ENCODE data around the gene NTM.

Gene NTM

DNA sequence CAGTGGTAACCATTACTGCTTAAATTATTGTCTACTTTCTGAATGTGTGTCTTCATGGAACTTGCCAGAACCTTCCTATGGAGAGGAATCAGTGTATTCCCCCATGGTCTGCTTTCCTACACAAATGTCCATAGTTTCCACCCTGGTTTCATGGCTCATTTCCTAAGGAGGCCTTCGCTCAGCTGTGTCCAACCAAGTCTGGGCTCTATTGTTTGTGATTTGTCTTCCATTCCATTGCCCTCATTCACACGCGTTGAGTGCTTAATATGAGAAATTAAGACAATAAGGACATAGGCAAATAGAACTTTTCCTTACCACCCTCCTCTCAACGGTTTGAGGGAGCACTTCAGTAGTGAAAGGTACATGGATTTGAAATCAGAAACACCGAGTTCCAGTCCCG lies 510.6 kb downstream of the NTM start:
- DNase-seq: no peak

DNA sequence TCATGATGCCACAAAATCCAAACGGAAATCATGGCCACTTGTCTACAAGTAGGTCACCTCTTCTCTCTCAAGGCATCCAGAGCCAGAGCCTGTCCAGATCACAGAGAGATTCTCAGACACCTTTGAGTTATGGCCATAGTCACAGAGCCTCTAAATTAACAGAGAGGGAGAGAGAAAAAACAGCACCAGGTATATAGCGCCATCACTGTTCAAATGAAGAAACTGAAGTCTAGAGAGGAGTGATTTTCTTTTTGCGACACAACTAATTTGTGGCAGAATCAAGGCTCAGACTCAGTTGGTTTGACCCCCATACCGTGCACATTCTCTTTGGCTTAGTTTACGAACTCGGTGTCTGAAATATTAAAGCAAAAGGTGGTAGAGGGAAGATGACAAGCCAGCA lies 512.9 kb downstream of the NTM start:
- no peak for DNase-seq

DNA sequence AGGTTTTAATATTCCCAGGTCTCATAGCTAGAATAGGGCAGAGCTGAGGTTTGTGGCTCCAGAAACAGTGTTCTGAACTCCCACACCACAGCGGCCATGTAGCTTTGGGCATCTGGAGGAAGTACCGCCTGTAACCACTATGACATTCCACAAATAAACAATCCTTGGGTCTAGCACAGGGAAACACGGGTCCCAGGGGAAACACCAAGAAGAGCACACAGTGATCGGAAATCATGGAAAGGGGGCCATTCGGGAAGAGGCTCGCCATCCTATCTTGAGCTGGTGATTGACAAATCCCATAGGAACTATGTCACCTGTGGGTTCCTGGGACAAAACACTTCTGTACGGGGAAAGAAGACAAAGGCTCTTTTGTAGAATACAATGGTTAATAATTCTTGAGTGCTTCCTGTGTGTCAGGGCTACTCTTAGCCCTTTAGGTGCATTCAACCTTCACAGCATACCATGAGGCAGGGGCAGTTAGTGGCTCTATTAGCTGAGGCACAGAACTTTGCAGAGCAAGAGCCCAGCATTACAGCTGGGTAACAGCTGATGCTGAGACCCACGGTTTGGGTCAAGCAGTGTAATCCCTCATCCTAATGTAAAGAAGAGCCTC lies 514.2 kb downstream of the NTM start:
- DNase-seq: no peak

DNA sequence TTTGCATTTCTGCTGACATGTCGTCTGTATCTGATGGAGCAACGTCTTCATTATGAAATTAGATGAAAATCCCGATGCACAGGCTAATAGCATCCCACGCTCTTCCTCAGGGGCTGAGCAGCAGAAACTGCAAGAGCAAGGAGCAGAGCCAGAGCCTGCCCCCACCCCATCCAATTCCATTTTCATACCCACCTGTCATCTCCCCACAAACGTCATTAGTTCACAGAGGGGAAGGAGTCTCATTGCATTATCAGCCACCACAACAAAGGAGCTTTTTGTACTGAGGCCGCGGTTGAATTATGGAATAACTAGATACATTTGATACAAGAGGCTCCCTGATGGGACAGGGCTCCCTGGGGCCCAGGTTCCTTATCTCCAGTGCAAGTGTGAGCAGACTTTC lies 515.0 kb downstream of the NTM start:
- DNase-seq: no peak

DNA sequence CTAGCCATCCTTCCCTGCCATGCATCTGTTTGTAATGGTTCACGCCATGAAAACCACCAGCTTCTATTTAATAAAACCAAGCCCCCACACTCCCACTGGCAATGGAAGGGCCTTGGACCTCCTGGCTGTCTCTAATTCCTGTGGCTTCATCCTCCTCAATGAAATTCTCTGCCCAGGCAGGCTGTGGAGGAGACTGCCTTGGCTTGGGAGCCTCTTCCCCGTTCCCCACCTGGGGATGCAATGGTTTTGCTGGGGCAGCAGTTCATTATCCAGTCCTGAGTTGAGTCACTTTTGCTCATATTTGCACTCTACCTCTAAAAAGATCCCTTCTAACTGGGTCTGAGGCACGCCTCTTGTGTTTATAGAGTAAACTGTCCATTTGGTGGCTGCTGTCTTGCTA lies 515.8 kb downstream of the NTM start:
- DNase-seq: no peak

DNA sequence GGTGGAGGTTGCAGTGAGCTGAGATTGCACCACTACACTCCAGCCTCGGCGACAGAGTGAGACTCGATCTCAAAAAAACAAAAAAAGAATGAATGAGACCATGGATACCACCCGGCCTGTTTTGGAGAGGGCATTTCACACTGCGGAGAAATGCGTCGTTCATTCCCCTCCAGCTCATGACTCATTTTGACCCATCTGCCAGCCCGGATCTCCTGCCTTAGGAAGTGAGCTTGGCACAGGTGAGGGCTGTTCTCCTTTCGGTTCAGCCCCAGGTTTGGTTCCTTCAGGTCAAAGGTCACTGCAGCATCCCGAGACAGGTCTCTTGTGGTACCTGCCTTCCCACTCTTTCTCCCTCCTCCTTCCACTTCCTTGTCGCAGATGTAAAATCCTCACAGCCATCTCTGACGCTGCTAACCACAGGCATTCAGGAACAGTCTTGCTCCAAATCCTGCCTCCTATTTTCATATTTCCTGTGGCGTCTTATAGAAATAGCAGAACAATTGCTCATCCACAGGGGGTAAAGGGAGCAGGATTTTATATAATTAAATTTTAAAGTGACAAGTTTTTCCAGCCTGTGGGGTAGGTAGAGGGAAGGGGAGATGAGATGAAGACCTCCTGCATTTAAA lies 517.9 kb downstream of the NTM start:
- no peak for DNase-seq

DNA sequence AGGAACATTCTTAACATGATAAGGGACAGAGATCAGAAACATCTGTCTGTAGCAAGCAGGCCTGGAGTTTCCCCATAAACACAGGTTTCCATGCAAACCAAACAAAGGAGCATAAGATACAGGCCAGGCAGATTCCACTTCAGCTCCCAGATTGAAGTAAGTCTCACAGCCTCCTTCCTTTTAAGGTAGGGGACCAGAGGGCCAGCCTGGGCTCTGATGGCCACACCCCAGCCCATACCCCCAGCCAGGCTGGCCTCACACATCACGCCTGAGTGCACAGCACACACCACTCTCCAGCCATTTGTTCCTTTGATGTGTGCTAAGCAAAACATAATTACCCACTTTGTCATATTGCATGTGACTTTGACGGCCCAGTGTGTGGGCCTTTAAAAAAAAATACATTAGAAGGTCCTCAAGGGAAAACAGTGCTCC lies 518.7 kb downstream of the NTM start:
- DNase-seq: no peak

DNA sequence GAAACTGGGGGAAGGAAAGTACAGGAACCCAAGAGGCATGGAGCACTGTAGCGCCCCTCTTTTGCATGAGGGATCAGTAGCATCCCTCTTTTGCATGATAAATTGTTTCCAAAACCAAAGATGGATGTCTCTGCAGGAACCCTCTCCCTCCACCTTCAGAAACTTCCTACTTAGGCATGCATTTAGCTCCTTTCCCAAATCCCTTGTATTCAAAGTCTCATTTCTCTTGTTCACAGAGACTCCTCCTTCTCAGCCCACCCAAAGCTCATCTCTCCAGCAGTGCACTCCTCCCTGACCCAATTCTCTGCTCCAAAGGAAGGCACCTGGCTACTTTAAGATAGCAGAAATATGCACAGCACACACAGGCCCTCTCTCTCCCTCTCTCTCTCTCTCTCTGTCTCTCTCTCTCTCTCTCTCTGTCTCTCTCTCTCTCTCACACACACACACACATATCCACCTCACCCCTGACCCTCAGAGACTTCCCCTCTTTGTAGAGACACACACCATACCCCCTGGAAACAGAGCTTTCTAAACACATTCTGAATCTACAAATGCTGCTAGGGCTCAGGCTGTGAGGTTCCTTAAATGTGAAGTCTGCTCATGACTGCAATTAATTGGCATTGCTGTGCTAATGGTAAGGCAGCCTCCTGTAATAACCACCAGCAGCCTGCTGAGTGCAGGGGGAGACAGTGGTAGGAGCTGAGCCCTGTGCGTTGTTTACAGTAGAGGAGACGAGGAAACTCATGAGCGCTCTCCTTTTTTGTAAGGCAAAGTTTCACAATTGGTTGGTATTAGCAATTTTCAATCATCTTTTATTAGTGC lies 519.6 kb downstream of the NTM start:
- DNase-seq: no peak

DNA sequence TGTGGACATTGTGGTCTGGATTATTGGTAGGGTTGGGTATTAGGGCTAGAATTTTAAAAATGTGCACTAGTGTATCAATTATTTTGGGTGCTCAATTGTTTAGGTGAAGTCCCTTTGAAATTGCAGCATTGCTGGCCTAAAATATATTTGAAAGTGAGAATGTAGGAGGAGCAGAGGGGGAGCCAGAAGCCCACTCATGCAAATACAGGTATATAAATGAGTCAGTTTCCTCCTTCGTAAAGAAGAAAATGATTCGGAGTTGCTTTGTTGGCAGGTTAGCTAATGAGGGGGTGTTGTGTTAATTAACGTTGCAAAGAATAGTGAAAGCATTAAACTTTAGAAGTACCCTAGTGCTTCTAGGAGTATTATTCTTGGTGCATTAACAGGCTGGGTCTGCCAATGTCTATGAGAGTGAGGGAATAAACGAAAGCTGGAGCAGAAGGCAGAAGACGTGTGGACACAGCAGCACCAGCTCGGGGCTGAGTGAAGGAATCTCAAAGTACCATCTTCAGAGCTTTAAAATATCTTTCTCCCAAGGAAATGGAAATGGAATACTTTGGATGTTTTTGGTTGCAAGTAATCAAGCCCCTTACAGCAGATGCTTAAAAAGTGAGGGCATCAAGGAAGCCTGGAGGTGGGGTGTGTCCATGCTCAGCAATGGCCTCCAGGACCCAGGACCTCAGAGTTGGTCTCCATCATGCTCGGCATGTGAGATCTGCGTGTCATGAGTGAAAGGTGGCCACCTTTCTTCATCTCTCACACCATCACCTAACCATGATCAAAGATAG lies 522.9 kb downstream of the NTM start:
- DNase-seq: no peak

DNA sequence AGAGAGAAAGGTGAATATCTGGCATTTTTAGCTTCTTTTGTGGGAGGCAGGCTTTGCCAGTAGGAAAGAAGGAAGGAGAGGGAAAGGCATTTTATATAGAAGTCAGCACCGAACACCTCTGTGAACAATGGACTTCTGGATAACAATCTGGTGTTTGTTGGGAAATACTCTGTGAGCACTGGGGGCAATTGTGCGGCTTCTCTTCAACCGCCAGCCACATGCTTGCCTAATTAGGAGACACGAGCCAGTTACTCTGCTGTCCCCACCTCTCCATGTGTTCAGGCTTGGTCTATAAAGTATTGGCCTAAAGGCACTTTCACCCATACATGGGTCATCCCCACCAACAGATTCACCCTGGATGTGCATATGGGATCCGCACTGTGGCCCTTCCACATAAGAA lies 523.6 kb downstream of the NTM start:
- DNase-seq: no peak

DNA sequence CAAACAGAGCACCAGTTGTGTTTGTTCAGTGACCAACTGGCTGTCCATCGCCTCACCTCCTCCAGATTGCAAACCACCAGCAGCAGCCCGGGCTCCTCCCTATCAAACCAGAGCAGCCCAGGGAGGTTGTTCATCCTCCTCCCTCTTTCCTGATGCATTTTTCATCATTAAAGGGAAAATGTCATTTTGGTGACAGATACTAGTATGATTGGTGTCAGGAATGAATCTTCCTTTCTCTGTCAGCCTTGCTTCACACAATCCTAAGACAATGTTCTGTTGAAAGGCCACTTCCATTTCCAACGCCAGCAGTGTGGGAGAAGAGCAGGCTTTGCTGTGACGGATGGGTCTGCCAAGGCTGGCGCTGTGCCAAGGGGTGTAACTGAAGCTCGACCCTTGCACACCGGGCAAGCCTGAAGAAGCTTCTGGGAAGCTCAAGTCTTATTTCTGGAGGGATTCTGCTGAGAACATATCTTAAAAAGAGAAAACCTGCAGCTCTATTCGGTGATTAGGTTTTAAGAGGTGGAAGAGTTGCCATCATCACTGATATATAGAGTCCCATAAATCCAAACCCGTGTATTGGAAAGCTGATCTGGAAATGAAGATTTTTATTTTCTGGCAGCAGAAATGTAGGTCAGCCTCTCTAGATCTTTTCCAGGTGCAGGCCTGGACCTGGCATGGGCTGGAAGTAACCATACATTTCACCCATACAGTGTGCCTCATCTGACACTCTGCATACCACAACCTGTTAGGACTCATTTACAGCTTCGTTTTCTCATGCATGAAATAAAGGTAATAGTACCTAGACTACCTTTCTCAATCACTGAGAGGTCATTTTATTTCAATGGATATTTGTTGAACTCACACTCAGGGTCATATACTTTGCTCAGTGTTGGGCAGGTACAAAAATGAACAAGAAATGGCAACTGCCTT lies 524.5 kb downstream of the NTM start:
- no peak for DNase-seq

DNA sequence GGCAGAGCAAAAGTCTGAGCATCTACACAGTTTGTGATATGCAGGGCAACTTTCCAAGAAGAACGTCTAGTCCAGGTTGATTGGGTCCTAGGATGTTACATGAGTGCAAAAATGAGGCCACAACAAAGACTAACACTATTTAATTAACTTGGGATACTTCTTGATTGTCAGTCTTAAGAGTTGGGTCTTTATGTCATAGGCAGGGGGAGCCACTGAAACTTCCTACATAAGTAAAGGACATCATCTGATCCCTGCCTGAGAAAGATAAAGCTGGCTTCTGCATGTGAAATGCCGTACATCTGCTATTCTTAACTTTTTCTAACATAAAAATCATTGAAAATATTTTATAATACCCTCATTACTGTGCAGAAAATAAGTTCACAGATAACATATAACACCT lies 525.5 kb downstream of the NTM start:
- no peak for DNase-seq

DNA sequence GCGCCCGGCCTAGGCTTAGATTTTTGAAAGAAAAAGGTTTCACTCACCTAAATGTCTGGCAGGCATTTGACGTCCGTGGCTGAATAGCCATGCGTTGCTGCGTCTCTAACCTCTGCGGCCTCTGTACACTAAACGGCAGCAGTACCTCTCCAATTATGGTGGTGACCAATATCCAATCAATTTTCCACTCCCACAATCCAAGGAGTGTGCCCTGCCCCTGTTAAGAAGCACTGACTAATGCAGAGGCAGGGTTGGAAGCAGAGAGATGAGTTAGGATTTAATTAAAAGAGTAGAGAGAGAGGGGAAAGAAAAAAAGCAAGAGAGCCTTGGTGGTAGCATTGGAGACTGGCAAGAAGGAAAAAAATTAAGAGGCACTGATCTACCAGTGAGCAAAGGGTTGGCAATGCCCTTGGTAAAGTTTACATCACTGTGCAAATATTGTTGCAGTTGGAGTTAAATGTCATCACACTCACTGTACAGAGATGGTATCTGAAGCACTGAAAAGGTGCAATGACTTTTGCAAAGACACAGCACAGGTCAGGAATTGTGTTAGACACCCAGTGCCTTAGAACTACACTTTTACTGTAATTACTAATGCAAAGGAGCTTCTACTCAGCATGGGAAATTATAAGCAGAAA lies 526.7 kb downstream of the NTM start:
- DNase-seq: no peak

DNA sequence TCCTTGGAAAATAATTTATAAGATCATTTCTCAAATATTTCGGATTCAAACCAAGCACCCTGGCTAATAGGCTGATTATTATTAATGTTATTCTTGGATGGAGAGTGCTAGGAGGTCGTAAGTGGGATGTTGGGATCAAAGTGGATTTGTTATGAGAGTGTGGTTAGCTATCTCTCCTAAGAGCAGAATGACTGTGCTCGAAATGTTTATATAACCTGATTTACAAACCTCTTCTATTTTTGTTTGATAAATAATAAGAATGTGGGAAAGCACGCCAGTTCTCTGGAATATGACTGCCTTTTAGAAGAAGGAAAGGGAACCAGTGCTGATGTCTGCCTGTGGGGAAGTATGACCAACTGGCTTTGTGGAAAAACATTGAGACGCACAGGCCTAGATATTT lies 527.5 kb downstream of the NTM start:
- no peak for DNase-seq

DNA sequence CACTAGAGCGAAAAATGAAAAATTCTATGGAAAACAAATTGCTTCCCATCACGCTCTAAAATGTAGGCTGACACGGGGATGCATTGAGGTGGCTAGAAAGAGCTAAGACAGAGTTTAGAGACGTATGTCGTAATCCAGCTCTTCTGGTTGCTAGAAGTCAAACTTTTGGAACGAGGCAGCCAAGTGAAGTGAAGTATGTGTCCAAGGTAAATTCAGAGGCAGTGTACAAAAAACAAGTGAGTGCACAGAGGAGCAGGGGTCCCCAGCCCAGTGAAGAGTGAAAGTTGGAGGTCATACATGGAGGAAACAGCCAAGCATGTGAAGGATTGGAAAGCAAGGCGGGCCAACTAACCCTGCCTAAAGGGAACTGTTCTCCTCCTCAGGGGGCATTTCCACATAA lies 528.5 kb downstream of the NTM start:
- DNase-seq: no peak

DNA sequence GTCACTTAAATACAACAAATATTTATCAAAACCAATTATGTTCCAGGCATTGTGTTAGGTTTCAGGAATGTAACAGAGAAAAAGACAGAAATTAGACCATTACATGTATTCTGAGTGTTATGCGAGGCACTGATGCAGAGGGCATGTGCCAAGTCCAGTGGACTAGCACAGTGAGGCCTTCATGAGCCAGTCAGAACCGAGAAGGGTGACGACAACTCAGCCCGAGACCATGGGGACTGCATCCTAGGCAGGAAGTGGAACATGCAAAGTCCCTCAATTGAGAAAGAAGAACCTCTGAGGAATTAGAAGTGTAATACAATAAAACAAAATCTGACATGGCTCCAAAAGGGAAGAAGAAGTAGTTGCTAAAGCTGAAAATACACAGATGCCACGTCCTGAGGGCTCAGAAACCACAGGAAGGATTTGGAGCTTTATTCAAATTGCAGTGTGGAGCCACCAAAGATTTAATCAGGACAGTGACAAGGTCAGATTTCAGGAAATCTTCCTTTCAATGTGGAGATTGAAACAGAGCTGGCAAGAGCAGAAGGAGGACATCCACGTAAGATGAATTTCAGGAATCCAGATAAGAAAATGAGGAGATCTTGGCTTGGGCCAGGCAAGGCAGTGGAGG lies 529.6 kb downstream of the NTM start:
- DNase-seq: no peak

DNA sequence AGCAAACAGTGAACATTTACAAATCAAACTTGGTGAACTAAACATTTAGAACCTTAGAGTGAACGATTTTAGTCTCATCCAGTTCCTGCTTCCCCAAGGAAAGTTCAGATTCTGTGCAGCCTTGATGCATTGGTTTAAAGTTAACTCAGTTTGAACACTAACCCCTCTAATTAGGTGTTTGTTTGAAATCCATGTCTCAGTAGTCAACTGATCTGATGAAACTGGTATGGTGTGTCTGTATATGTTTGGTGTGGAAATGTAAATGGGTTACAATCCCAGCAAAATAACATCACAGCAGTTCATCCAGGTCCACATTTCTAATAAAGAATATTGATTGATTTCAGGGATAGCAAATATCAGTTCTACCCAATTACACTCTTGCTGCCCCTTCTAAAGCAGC lies 532.0 kb downstream of the NTM start:
- DNase-seq: no peak

DNA sequence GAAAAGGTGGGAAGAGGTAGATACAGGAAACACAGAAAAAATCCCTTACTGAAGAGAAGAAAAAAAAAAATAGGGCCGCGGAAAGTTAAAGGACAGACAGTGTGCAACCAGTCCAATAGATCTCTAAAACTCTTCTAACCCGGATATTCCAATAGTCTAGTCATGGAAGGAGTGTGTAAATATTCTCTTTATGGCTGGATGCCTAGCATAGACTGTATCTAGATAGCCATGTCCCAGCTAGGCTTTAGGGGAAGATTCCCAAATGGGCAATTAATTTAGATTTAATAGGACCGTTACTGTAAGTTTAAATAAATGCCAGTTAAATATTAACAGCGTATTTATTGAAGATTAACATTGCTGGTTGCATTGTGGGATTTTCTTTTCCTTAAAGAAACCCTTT lies 532.7 kb downstream of the NTM start:
- DNase-seq: no peak

DNA sequence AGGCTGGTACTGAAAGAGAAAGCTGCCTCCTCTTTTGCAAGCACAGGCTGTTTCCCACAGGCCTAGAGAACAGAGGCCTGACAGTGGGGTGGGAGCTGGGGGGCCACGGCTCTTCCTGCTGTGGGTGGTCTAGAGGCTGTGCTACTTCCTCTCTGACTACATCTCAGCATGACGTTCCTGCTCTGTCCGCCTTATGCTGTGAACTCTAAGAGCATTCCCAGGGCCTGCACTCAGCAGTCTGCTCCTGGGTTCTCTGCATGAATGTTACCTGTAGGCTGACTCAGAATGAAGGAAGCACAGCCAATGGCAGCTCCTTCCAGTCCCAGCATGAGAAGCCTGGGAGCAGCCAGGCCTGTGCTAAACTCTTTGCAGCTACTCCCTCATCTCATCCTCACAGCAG lies 534.3 kb downstream of the NTM start:
- DNase-seq: no peak

DNA sequence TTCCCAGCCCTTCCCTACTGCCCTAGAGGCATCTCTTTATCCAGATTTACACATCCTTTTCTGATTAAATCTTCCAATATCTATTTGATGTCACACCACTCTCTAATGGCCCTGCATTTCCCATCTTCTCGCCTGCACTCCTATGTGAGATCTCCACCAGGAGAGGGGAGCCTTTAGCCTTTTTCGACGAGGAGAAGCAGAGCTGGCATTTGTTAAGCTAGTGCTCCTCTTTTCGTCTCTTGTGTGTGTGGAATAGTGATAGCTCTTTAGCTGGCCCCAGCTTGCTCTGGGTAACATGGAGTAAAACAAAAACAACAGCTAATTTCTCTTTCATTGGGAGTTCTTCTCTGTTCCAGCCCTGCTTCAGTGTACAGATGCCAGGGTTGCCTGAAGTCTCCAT lies 536.5 kb downstream of the NTM start:
- DNase-seq: no peak

DNA sequence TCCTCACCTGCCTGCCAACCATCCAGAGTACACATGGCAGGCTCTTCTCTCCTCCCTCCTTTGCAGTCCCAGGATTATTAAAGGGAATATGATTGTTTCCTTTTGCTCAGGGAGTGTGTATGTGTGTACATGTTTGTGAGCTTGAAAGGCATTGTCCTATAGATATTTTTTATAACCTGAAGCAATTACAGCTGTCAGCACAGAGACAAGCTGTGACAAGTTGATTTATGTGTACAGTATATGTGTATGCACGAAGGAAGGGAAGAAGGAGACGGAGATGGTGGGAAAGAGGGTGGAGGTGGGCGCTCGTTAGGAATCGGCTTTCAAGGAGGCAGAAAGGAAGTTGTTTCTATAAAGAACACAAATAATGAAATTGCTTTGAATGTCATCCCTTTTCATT lies 537.0 kb downstream of the NTM start:
- no peak for DNase-seq
